HepG2 (cell line): ENCODE measurements around the gene MAP1LC3A. TPM values are rescaled to one million over a fixed set of nuclear protein-coding genes. Genes with fewer than 3 reads are reported as not detected.

Experiments used
- ARNT2 ChIP-seq: sonication (generic); formaldehyde crosslinking; IDR thresholded peaks from 2 replicates; pipeline ENCODE4 v1.8.0; 2022; ENCODE audit warnings: mild to moderate bottlenecking, low read depth, missing genetic modification reagents, moderate library complexity
- ETS1 ChIP-seq: sonication (generic); formaldehyde crosslinking; IDR thresholded peaks from 2 replicates; pipeline ENCODE4 v1.4.0; 2020; ENCODE audit warnings: missing genetic modification reagents
- GMEB1 ChIP-seq: sonication (generic); formaldehyde crosslinking; IDR thresholded peaks from 2 replicates; pipeline ENCODE4 v1.5.1; 2020; ENCODE audit warnings: missing genetic modification reagents, mild to moderate bottlenecking, borderline replicate concordance
- HNRNPK ChIP-seq: fragments of 200-400 bp; formaldehyde crosslinking; IDR thresholded peaks from 2 replicates; pipeline ENCODE4 v1.6.1; 2018; ENCODE audit warnings: low read length, low read depth, moderate library complexity, mild to moderate bottlenecking; ENCODE audit not compliant: poor library complexity, severe bottlenecking
- KAT7 ChIP-seq: IDR thresholded peaks from 2 replicates; pipeline ENCODE4 v1.6.1; 2018; ENCODE audit warnings: borderline replicate concordance, missing compliant biosample characterization
- MBNL3 ChIP-seq: fragments of 250-450 bp; sonication (Bioruptor Pico); conservative IDR thresholded peaks from 2 replicates; pipeline ENCODE4 v1.8.0; 2022; ENCODE audit warnings: mild to moderate bottlenecking, inconsistent platforms
- NFIC ChIP-seq: IDR thresholded peaks from 2 replicates; pipeline ENCODE4 v1.6.1; 2012; ENCODE audit warnings: mild to moderate bottlenecking, low read length, inconsistent platforms
- NR1H2 ChIP-seq: sonication (generic); formaldehyde crosslinking; IDR thresholded peaks from 2 replicates; pipeline ENCODE4 v1.8.1; 2022; ENCODE audit warnings: low read depth, missing genetic modification reagents, borderline replicate concordance
- PRDM10 ChIP-seq: sonication (generic); formaldehyde crosslinking; IDR thresholded peaks from 2 replicates; pipeline ENCODE4 v1.4.0; 2020; ENCODE audit warnings: low read depth, missing genetic modification reagents
- SMARCC2 ChIP-seq: fragments of 450-650 bp; IDR thresholded peaks from 2 replicates; pipeline ENCODE4 v1.6.1; 2017; ENCODE audit warnings: antibody characterized with exemption, mild to moderate bottlenecking
- SRSF1 ChIP-seq: fragments of 200-400 bp; formaldehyde crosslinking; optimal IDR thresholded peaks from 2 replicates; pipeline ENCODE3; 2017; ENCODE audit warnings: mild to moderate bottlenecking, low read depth, low read length, moderate library complexity
- ZMAT3 ChIP-seq: sonication (generic); formaldehyde crosslinking; conservative IDR thresholded peaks from 2 replicates; pipeline ENCODE4 v1.7.0; 2021; ENCODE audit warnings: missing genetic modification reagents
- ZNF275 ChIP-seq: sonication (generic); formaldehyde crosslinking; IDR thresholded peaks from 2 replicates; pipeline ENCODE4 v1.8.0; 2022; ENCODE audit warnings: missing genetic modification reagents, mild to moderate bottlenecking, inconsistent platforms, borderline replicate concordance
- ZNF674 ChIP-seq: sonication (generic); formaldehyde crosslinking; IDR thresholded peaks from 2 replicates; pipeline ENCODE4 v1.5.0; 2020; ENCODE audit warnings: low read depth, mild to moderate bottlenecking, missing genetic modification reagents
- ZNF713 ChIP-seq: sonication (generic); formaldehyde crosslinking; IDR thresholded peaks from 2 replicates; pipeline ENCODE4 v1.4.0; 2020; ENCODE audit warnings: mild to moderate bottlenecking, missing genetic modification reagents
- ZNF740 ChIP-seq: sonication (generic); formaldehyde crosslinking; IDR thresholded peaks from 2 replicates; pipeline ENCODE4 v1.4.0; 2020; ENCODE audit warnings: missing genetic modification reagents
- ZNF747 ChIP-seq: sonication (generic); formaldehyde crosslinking; IDR thresholded peaks from 2 replicates; pipeline ENCODE4 v1.8.1; 2023; ENCODE audit warnings: missing genetic modification reagents, mild to moderate bottlenecking, borderline replicate concordance
- ZNF749 ChIP-seq: sonication (generic); formaldehyde crosslinking; IDR thresholded peaks from 2 replicates; pipeline ENCODE4 v1.8.0; 2022; ENCODE audit warnings: mild to moderate bottlenecking, missing genetic modification reagents, moderate library complexity, borderline replicate concordance
- ZNF772 ChIP-seq: sonication (generic); formaldehyde crosslinking; IDR thresholded peaks from 2 replicates; pipeline ENCODE4 v1.5.0; 2020; ENCODE audit warnings: mild to moderate bottlenecking, missing genetic modification reagents
- ZNF792 ChIP-seq: IDR thresholded peaks from 2 replicates; pipeline ENCODE4 v1.6.1; 2016
- ZSCAN20 ChIP-seq: sonication (generic); formaldehyde crosslinking; IDR thresholded peaks from 2 replicates; pipeline ENCODE4 v1.4.0; 2020; ENCODE audit warnings: missing genetic modification reagents, mild to moderate bottlenecking, borderline replicate concordance
- polyA plus RNA-seq, 8 experiments: library from polyadenylated mRNA; depleted of rRNA in 3 of 8; stranded (reverse) in 7 of 8; unstranded in 1 of 8; fragments of >200 nt; fragmentation: Illumina TruSeq in 4 of 8; extraction: Trizol in 4 of 8; gene quantifications; 2 replicates each; pipeline versions ENCODE4 v1.2.1 to v1.2.3, GENCODE V29; 2011 to 2016; ENCODE audit warnings: low read depth in 4 of 8, missing spikeins in 1 of 8, mixed read lengths in 1 of 8; ENCODE audit not compliant: insufficient read depth in 1 of 8
- total RNA-seq, 5 experiments: library from RNA; depleted of rRNA; stranded (reverse); fragments of >200 nt; fragmentation: Illumina TruSeq; extraction: Trizol; gene quantifications; 2 replicates each; pipeline ENCODE4 v1.2.3, GENCODE V29; 2016; ENCODE audit warnings: low read depth in 1 of 5

Gene MAP1LC3A
- total and polyA plus RNA-seq, 2 of the 13 experiments (the other 11 are each of a cell fraction or from before 2014, with no cell fraction given) = not detected

- TF ChIP-seq ZNF713 (CRISPR knock-in tag) (no peak), ZNF674 (CRISPR knock-in tag) (no peak), ZNF772 (CRISPR knock-in tag) (no peak), HNRNPK (no peak), ZNF747 (CRISPR knock-in tag) (no peak), GMEB1 (CRISPR knock-in tag) (no peak), PRDM10 (CRISPR knock-in tag) (no peak), SMARCC2 (no peak), ZSCAN20 (CRISPR knock-in tag) (no peak), ARNT2 (CRISPR knock-in tag) (no peak), ZNF275 (CRISPR knock-in tag) (no peak), KAT7 (CRISPR knock-in tag) (0 out of 2 replicates have a peak, but pooled peaks have one; percentile 45), SRSF1 (no peak), NFIC (no peak), ZNF792 (CRISPR knock-in tag) (peak; percentile 9; the same call in 1 of the 2 replicates), ETS1 (CRISPR knock-in tag) (no peak), ZNF740 (CRISPR knock-in tag) (no peak), MBNL3 (CRISPR knock-in tag) (no peak), ZNF749 (no peak), ZMAT3 (no peak), NR1H2 (0 out of 2 replicates have a peak, but pooled peaks have one; percentile 26)
Measured at GRCh38 chr20:34604980-34605788, 46.7 kb downstream of the MAP1LC3A start (continued).
